ENCODE data around the gene STK17A.

GRCh38 chr7:43576241-43576640 lies 6.7 kb upstream of the STK17A start:
- TF ChIP-seq CTCF (IDR thresholded peaks at IDR 0.05): no peak
- no peak for TF ChIP-seq EP300 (IDR thresholded peaks at IDR 0.05)

Data from ovary (tissue), 3 donors.